GM12872 (cell line): Measurements from ENCODE around the gene EFNA5.

Experiments used
- TF ChIP-seq, protein P1 (sequence below): IDR thresholded peaks from 3 replicates; pipeline ENCODE4 v1.5.1; 2011; ENCODE audit warnings: low read depth, mild to moderate bottlenecking, low read length, moderate library complexity; ENCODE audit not compliant: insufficient read depth

EFNA5 gene

DNA sequence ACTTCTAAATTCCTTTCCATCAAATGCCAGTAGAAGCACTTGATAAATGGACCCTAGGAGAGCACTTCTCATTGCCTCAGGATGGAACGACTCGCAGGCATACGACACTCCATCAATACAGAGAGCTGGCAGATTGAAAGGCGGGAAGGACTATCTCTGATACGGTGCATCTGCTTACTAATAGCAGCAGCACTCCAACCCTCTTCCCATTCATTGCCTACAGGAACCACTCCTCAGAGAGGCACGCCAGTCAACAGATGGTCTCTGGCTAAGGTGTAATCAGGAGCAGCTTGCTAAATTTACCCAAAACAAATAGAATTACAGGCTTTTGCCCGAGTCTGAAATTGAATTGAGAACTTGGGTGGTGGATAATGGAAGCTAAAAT is 168.1 kb downstream of the EFNA5 start:
- TF ChIP-seq, protein P1, sequence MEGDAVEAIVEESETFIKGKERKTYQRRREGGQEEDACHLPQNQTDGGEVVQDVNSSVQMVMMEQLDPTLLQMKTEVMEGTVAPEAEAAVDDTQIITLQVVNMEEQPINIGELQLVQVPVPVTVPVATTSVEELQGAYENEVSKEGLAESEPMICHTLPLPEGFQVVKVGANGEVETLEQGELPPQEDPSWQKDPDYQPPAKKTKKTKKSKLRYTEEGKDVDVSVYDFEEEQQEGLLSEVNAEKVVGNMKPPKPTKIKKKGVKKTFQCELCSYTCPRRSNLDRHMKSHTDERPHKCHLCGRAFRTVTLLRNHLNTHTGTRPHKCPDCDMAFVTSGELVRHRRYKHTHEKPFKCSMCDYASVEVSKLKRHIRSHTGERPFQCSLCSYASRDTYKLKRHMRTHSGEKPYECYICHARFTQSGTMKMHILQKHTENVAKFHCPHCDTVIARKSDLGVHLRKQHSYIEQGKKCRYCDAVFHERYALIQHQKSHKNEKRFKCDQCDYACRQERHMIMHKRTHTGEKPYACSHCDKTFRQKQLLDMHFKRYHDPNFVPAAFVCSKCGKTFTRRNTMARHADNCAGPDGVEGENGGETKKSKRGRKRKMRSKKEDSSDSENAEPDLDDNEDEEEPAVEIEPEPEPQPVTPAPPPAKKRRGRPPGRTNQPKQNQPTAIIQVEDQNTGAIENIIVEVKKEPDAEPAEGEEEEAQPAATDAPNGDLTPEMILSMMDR, result no peak

DNA sequence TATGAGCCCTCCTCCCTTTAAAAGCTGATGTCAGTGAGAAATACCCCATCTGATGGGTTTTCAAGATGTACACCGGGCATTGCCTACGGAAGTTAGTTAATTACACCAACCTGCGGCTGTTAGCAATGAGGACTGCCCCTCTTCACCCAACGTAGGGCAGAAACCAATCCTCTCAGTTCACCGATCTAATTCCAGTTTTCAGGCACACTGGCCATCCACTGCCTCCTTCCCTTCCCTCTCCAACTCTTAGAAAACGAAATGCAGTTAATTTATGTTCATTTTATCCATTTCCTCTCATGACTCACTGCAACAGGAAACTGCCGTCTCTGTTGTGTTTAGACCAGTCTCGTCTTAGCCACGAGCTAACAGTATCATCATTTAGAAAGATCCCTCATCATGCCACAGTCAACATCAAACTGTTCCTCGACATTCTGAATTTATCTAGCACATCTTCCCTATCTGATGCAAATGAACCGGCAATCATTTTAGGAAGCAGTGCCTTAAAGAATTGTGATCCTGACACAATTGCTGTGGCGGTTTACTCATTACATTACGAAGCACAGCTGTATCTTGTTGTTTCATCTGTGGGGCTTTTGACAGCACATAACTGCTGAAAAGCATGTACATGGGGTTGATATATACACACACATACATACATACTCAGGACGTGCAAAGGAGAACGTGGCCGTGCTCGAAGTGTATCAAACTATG is 168.6 kb downstream of the EFNA5 start:
- TF ChIP-seq, protein P1, result no peak

DNA sequence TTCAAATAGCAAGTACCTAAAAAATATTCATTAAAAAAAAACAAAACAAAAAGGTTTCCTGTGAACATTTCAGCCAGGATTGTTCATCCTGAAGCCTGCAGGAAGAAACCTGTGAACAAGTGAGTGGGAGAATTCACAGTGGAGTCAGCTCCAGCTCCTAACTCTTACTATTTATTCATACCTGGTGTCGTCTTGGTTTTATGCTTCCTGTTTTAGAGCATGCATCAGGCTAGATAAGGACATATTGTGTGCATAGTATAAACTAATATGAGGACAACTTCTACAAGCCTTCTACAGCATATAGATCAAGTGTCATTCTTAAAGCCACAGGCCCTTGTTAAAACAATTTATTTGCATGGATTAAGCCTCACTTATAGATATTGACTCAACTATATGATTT is 169.9 kb downstream of the EFNA5 start:
- TF ChIP-seq, protein P1, result no peak

DNA sequence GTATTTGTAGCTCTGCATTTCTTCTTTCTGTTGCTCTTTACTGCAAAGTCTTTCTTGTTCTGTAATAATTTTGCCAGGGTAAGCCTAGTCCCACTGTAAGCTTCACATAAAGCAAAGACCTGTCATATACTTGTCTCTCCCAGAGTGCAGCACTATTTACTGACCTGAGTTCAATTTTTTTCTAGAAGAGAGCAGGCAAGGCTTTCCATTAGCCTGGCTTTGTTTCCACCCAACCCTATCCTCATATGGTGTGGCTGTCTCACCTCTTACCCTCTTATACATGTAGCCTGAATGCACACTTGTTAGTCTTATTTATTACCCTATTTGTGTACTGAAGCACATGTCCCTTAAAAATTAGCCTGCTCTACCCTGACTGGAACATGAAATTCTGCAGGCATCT is 170.4 kb downstream of the EFNA5 start:
- TF ChIP-seq, protein P1, result no peak

DNA sequence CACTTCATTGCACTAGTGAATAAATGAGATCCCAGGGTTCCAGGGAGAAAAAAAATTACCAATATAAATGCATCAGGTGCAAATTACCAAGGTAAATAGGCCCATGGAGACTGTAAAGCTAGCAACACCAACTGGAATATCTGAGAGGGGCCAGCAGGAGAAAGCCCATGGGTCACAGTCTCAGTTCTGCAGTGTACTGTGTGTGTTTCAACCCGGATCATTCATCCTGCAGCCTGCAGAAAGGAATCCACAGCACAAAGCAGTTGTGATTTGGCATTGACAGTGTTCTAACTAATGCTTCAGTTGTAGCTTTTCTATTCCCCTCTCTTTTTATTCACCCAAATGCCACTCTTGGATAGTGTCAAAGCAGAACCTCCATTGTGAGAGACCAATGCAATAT is 171.0 kb downstream of the EFNA5 start:
- TF ChIP-seq, protein P1, result no peak

DNA sequence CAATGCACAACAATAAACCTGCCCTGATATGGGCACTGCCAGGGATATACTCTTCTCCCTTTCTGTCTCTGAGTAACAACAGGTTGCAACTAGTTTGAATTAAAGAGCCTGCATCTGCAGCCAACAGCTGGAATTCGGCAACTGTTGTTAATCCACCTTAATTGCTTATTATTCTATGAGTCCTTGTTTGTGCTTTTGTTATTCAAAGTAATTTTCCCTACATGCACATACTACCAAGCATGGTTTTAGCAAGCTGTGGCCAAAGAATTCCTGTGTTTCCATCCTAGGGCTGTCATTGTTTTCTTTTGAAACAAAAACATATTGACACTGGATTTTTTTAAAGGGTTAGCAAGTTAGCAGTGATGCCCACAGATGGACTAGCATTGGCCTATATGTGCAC is 171.5 kb downstream of the EFNA5 start:
- TF ChIP-seq, protein P1, result no peak

DNA sequence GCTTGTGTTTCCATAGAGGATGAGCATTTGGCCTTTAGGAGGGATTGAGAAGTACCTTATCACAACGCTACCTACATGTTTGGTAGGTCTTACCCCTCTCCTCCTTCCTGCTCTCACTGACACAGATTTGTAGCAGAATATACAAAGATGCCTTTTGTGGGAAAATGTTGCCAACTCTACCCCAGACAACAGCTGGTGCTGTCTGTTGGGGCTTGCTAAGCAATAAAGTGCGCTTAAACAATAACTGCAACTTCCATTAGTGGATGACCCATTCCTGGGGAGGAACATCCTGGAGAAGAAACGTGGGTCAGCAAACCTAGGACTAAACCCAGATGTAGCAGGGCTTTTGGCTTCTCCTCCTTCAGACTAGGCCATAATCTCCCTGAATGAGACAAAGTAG is 174.3 kb downstream of the EFNA5 start:
- TF ChIP-seq, protein P1, result no peak
